SHP77 (cell line): Measurements from ENCODE around the gene ARPP19.
"Not testable (repeated sequence)": the region's sequence is repeated elsewhere in the genome, so short reads cannot be mapped to it uniquely, and the experiment has no call there.

Experiments used
- DNase-seq, 2 experiments: peaks; one replicate each; lab custom pipeline; 2025; lab: John Stamatoyannopoulos, UW

Gene ARPP19

GRCh38 chr15:52551186-52551585 is 17.6 kb downstream of the ARPP19 start:
- DNase-seq: not testable (repeated sequence)

DNA sequence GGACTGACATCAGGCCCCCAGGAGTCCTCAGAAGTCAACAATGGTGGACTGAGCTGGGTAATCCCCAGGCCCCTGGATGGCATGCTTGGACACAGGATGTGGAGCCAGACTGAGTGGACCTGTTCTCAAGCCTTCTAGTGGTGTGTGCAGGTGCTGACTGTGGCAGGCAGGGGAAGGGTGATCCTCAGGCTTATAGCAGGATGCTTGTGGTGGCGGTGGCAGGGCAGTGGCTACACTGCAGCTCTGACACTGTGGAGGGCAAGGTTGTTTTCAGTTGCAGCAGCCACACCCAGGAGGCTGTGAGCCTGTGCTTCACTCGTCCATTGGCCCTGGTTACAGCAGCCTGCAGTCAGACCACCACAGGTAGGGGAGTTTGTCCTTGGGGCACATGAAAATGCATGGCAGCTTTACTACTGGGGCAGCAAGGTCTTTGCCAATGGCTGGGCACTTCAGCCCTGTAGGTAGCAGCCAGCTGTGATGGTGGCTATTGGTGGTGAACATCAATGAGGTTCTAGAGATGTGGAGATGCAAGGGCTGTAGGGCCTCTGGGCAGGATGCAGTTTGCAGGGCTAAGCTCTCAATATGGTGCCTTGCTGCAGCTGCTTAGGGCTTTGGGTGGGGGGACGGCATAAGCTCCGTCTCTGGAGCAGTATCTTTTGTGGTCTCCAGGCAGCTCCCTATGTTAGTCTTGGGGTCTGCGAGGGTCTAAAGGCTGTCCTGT is 22.6 kb downstream of the ARPP19 start:
- DNase-seq: no peak

DNA sequence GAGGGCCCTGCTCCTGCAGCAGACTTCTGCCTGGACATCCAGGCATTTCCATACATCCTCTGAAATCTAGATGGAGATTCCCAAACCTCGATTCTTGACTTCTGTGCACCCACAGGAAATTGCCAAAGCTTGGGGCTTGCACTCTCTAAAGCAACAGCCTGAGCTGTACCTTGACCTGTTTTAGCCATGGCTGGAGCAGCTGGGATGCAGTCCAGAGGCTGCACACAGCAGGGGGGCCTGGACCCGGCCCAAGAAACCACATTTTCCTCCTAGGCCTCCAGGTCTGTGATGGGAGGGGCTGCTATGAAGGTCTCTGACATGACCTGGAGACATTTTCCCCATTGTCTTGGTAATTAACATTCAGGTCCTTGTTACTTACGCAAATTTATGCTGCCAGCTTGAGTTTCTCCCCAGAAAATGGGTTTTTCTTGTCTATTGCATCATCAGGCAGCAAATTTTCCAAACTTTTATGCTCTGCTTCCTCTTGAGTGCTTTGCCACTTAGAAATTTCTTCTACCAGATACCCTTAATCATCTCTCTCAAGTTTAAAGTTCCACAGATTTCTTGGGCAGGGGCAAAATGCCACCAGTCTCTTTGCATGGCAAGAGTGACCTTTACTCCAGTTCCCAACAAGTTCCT is 28.3 kb downstream of the ARPP19 start:
- DNase-seq: no peak

DNA sequence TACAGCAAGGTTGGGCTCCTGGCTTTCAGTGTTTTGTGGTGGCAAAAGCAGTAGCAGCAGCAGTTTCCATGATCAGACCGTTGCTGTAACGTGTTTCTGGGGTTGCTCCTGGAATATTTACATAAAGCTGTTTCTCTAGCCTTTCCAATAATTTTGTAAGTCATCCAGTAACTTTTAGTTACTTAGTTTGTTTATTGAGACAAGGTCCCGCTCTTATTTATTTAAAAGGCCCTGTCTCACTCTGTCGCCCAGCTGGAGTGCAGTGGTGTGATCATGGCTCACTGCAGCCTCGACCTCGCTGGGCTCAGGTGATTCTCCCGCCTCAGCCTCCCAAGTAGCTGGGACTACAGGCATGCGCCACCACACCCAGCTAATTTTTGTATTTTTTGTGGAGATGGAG is 31.4 kb downstream of the ARPP19 start:
- DNase-seq: no peak

GRCh38 chr15:52532427-52532826 is 36.4 kb downstream of the ARPP19 start:
- DNase-seq: no peak

DNA sequence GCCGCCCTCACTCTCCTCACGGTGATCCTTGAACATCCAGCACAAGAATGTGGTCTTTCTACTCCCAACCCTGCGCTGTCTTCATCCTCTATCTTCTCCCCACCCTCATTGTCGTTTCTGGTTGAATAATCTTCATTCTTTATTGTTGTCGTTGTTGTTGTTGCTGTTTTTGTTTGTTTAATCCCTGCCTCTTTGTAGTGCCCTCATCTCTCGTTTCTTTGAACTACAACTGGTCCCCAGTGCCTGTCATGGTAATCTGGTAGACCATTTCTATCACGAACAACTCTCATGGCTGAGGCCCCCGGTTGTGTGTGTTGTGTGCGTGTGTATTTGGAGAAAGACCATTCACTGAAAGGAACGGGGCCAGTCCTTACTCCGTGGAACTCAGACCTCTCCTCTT is 38.9 kb downstream of the ARPP19 start:
- no peak for DNase-seq

- peak; percentile 2 to 8 for DNase-seq
These were observed 39.4 kb downstream of the ARPP19 start for GRCh38 chr15:52529341-52529924.

GRCh38 chr15:52528564-52529340 is 40.1 kb downstream of the ARPP19 start, which contains the start of gene MYO5A:
Gene MYO5A (minus strand): TSS chr15:52528880. CDS start chr15:52528806, 74 bp downstream.
- DNase-seq: peak; percentile 56 to 81

DNA sequence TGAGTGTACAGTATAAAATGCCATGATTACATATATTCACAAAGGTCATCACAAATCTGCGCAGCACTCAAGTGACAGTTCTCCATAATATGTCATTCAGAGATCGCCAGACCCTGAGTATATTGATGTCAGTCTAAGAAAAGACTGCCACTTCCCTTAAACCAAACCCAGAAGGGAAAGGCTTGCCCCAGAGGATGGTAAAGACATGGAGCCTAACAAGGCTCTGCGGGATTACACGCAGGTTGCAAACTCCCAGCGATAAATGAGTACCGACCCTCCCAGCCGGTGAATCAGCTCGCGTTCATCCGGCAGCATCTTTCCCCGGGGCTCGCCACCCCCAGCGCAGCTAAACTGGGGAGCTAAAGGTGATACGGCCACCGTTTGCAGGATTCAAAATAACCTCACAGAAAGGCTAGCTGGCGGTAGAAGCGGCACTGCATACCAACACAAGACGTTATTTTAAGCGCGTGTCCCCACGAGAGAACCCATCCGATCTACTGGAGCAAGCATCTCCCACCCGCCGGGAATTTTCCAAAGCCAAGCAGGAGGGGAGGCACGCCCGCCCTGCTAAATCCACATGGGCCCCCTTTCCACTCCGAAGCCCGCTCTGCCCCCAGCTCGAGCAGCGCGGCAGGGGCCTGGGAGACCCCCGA is 40.8 kb downstream of the ARPP19 start:
- DNase-seq: peak; percentile 3 to 42

- DNase-seq: no peak
These were observed 41.5 kb downstream of the ARPP19 start for GRCh38 chr15:52527196-52527910.

DNA sequence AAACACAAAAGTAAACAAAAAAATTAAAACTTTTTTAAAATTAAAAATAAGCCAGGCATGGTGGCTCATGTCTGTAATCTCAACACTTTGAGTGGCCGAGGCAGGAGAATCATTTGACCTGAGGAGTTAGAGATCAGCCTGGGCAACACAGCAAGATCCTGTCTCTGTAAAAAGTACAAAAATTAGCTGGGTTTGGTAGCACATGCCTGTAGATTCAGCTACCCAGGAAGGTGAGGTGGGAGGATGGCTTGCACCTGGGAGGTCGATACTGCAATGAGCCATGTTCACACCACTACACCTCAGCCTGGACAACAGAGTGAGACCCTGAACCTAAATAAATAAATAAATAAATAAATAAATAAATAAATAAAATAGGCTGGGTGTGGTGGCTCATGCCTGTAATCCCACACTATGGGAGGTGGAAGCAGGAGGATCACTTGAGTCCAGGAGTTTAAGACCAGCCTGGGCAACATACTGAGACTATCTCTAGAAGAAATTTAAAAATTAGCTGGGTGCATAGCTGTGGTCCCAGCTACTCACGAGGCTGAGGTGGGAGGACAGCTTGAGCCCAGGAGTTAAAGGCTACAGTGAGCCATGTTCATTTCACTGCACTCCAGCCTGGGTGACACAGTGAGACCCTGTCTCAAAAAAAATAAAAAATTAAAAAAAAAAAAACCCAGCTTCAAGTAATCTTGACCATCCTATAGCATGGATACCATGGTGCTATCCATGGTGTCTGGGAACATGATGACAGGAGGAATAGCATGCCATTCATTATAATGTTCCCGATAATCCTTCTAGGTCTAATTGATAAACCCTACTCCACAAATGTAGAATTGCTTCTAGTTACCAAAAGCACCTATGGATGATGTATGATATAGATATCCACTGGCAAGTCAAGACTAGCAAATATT is 44.4 kb downstream of the ARPP19 start:
- DNase-seq: no peak

DNA sequence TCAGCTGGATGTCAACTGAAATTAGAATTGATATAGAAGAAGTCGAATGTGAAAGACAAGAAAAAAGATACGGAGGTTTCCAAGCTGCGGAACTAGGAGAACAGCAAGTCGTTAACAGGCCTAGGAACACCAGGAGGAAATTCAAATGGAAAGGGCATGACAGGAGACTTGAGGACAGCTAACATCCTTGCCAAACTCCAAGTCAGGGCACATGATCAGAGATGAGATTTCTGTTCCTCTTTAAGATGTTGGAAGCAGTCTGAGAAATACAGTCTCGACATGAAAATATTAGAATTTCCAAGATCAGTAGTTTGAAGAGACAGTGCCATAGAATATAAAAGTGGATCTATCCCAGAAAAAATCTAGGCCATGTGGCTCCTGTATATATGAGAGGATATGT is 45.2 kb downstream of the ARPP19 start:
- DNase-seq: no peak

- no peak for DNase-seq
These were observed 45.6 kb downstream of the ARPP19 start for GRCh38 chr15:52523192-52523591.

GRCh38 chr15:52521682-52522081 is 47.1 kb downstream of the ARPP19 start:
- no peak for DNase-seq

GRCh38 chr15:52520421-52520820 is 48.4 kb downstream of the ARPP19 start:
- DNase-seq: no peak

DNA sequence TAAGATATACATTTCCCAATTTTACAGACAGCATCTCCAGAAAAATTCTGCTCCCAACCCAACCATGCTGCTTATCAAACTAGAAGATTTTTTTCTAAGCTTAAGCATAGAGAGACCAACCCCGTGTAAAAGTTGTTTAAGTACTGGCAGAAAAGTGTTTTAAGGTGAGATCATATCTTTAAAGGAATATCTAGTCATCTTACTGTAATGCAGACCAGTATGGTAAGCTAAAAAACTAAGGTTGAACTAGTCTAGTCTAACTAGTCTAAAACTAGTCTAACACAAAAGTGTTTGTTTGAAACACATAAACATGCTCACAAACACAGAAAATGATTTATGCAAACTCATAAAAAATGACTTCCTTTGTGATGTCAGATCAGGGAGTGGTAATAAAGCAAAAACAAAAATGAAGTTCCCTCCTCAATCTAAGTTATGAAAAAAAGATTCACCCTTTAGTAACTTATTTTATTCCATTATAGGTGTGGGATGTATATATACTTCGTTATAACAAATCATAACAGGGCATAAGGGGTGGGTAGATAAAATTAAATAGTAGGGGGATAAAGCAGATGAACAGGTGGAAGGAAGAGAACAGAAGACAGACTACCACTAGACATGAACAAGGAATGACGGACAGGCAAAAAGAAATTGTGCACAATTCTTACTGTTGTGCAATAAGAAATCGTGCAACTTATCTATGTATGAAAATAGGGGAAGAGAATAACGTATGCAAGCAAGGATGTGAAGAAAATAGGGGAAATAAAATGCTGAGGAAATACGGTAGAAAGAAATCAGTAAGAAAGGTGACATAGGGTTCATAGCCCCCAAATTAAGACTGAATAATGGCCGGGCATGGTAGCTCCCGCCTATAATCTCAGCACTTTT is 50.1 kb downstream of the ARPP19 start:
- no peak for DNase-seq

DNA sequence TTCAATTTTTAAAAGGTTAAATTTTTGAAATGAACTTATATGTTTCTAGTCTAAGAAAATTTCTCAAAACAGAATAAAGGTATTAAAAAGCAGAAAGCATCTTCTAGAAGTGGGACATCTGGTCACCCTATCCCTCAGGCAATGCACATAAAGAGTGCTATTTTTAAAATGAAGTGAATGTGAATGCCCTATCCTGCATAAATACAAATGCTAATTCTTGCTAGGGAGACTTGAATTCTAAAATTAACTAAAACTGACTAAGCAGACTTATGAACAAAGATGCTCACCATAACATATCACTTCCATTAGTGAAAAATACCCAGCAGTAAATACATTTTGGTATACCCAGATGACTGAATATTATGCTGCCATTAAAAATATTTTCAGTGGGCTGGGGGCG is 51.8 kb downstream of the ARPP19 start:
- no peak for DNase-seq

DNA sequence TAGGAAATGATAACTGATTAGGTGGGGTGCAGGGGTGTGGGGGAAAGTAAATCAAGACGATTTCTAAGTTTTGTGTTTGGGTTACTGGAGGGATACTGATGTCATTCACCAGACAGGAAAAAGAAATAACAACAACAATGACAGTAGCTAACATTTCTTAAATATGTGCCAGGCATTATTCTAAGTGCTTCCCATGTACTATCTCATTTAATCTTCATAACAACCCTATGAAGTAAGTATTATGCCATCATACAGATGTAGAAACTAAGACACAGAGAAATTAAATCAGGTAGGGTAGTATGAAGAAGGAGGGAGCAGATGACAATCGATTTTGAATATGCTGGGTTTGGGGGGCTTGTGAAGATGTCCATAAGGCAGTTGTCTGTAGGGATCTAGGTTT is 53.5 kb downstream of the ARPP19 start:
- DNase-seq: no peak

- DNase-seq: no peak
These were observed 54.3 kb downstream of the ARPP19 start for GRCh38 chr15:52514482-52514881.
